GM19438 (cell line): Measurements from ENCODE around the gene SH3PXD2A.
A peak's percentile ranks its signal among the peaks of the same experiment; 100 is the strongest.

ENCODE experiments used
- ATAC-seq: cut with Tn5 transposase; IDR thresholded peaks from one replicate; pipeline ENCODE4 v1.9.1; 2021; ENCODE audit warnings: low read depth; ENCODE audit not compliant: unreplicated experiment

SH3PXD2A gene

DNA sequence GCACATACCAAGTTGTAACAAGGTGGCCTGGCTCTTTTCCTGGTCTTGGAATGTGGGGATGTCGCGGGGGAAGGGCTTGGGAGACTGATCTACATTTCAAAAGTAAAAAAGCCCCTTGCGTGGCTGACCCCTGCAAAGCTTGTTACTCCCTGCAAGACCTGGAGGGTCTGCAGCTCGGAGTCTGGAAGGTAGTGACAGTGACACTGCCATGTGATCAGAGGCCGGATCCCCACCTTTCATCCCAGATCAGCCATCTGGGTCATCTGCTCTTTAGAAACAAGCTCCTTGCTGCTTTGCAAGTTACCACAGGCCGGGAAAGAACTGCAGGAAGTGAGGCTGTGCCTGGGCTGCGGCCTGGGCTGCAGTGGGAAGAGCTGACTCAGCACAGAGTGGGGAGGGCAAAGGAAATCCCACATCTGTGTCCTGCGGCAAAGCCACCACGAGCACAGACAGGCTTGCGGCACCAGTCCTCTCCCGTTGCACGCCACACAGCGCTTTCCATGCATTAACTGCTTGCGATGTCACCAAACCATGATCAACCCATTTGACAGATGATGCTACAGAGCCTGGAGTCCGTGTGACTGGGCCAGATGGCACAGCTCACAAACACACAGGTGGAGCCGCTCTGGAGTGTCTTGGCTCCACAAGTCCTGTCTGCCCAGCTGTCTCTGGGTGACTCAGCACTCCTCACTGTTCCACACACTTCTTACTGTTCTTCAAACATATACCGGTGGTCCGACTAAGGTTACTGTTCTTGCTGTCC, 97.7 kb downstream of the SH3PXD2A start:
- no peak for ATAC-seq

- no peak for ATAC-seq
These were observed 99.0 kb downstream of the SH3PXD2A start for GRCh38 chr10:103756277-103756869.

GRCh38 chr10:103752680-103753248, 102.6 kb downstream of the SH3PXD2A start:
- ATAC-seq, result no peak

GRCh38 chr10:103751667-103752290, 103.6 kb downstream of the SH3PXD2A start:
- ATAC-seq, result no peak

- no peak for ATAC-seq
These were observed 104.5 kb downstream of the SH3PXD2A start for GRCh38 chr10:103750836-103751235.

GRCh38 chr10:103749779-103750178, 105.6 kb downstream of the SH3PXD2A start:
- no peak for ATAC-seq

DNA sequence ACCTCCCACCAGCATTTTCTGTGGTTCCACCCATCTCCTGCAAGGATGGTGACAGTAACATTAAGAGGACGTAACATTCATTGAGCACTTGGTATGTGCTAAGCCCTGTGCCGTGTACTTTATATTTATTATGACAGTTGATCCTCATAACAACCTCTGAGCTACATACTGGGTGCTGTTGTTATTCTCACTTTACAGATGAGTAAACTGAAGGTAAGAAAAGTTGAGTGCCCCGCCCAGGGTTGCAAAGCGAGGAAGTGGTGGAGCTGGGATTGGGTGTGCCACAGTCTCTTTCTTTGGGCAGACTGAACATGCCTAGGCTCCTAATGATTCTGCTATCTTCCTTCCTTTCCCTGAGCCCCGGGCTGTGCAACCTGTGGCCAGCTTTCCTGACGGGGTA, 107.4 kb downstream of the SH3PXD2A start:
- ATAC-seq, result no peak

- no peak for ATAC-seq
These were observed 108.0 kb downstream of the SH3PXD2A start for GRCh38 chr10:103747193-103747865.

- ATAC-seq, result no peak
These were observed 108.8 kb downstream of the SH3PXD2A start for GRCh38 chr10:103746598-103746997.

- ATAC-seq, result no peak
These were observed 109.8 kb downstream of the SH3PXD2A start for GRCh38 chr10:103745341-103746247.

GRCh38 chr10:103742824-103743223, 112.6 kb downstream of the SH3PXD2A start:
- ATAC-seq, result no peak

DNA sequence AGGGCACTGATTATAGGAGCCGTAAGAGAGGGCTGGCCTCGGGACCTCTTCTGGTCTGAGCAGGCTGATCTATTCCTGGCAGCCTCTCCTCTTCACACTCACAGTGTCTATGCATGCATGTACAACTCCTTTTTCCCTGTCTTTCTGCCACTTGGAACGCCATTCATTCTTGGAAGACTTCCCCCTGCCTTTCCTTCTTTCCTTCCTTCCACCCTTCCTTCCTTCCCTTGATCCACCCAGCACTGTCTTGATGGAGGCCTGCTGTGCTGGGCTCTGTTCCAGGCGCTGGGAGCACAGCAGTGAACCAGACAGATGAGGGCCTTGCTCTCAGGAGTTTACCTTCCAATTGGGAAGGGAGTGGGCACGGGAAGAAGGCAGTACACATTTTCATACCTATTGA, 114.8 kb downstream of the SH3PXD2A start:
- ATAC-seq, result no peak

DNA sequence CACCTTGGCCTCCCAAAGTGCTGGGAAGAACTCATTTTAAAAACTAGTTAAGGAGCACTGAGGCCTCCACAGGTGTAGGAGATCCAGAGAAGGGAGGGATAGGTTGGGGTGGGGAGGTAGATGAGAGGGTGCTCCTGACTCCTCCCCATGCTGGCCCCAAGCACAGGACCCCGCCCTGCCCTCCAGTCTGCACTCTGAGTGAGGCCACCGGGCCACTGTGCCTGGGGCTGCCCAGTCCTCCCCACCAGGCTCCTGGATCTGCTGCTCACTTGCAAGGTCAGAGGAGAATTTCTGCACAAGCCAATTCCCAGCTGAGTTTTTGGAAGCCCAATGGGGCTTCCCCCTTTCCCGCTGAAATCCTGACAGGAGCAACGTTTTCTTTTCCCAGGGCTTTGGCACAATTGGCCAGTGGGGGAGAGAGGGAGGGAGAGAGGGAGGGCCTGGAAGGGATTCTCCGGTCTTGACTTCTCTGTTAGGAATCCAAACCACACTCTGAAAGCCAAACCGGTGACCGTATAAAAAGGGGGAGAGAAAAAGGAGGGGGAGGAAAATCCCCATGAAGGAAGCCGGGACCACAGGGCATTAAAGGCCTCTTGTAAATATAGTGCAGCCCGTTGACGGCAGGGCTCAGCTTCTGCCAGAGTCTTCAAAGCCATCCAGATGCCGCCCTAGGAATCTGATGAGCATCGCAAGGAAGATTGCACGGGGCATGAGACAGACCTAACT, 116.2 kb downstream of the SH3PXD2A start:
- no peak for ATAC-seq

DNA sequence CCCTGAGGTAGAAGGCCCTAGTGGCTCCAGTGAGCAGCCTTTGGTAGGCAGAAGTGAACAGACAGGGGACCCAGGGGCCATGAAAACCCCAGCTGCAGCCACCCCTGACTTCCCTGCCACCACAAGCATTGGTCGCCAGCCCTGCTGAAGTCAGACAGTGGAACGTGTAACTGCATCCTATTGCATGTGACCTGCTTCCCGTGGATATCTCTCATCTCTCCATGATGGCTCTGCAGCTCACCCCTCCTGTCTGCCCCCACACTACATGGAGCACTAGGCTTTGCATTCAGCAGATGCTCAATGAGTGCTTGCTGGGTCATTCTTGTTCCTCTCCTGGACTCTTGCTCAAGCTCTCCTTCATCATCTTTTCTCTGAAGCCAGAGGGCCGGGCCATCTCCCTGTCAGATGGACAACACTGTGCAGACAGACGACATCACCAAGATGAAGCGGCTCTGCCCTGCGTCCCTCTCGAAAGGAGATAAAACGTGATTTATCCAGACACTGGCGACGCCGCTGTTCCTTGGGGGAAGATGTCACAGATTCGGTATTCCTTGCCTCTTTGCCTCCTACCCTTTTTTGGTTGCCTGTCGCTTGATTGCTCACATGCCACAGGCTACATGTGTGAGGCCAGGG, 117.5 kb downstream of the SH3PXD2A start:
- ATAC-seq, result no peak

DNA sequence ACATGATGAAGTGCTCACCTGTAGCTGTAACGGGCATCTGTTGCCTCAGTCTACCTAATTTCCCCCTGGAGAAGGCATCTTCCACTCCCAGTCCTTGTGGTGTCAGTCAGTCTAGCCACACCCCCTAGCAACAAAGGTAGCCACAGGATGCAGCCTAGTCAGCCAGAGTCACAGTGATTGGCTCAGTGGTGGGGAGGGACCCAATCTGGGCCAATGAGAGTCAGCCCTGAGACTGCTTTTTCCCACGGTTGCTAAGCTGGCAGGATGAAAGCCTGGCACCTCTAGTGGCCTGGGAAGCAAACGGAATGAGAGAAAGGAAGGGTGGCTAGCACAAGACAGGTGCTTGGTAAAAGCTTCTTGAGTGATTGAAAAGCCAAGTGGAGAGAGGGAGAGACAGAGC, 118.6 kb downstream of the SH3PXD2A start:
- peak; percentile 60 for ATAC-seq

DNA sequence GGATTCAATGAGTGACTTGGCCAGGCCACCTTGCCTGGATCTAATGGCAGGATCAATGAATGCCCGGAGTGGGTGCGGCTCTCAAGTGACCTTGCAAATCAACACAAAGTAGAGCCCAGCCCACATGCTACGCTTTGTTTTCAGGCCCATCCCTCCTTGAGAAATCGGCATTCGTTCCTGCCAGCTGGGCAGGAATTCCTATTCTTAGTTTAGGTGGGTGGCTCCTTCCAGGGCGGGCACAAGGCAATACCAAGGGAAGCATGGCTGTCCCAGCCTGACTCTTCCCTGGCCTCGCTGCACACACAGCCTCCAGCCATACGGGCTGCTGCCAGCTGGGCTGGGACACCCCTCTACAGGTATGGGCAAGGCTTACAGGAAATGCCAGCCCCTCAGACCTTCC, 119.3 kb downstream of the SH3PXD2A start:
- no peak for ATAC-seq

DNA sequence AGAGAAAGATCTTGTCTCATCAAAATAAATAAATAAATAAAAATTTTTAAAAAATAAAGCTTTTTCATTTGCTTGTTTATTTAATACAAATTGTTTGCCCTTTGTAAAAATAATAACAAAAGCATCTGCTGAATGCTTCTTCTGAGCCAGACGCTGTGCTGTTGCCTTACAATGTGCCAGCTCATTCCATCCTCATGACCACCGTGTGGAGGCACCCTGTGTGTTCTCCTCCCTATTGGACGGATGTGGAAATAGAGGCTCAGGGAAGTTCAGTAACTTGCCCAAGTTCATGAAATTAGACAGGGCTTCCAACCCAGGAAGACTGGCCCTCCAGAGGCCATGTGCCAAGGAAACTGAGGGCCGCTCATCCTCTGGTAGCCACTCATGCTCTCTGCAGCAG, 120.6 kb downstream of the SH3PXD2A start:
- ATAC-seq, result no peak

GRCh38 chr10:103733045-103733419, 122.3 kb downstream of the SH3PXD2A start:
- no peak for ATAC-seq
